HG03064 (cell line): ENCODE results near the gene CDKN1C.

ENCODE experiments used
- ATAC-seq: cut with Tn5 transposase; IDR thresholded peaks from one replicate; pipeline ENCODE4 v1.9.1; 2021; ENCODE audit warnings: low read depth; ENCODE audit not compliant: unreplicated experiment

The CDKN1C gene

GRCh38 chr11:2890466-2891294 lies 5.1 kb upstream of the CDKN1C start:
- no peak for ATAC-seq

- no peak for ATAC-seq
Measured at GRCh38 chr11:2889362-2890273, 4.0 kb upstream of the CDKN1C start.

- no peak for ATAC-seq
Measured at GRCh38 chr11:2888266-2888968, 2.8 kb upstream of the CDKN1C start.

- no peak for ATAC-seq
Measured at GRCh38 chr11:2887515-2888195, 2.1 kb upstream of the CDKN1C start.

GRCh38 chr11:2886936-2887335 lies 1.4 kb upstream of the CDKN1C start:
- no peak for ATAC-seq

GRCh38 chr11:2886191-2886894 lies 768 bp upstream of the CDKN1C start:
- ATAC-seq: peak; percentile 9

- peak; percentile 20 for ATAC-seq
Measured at GRCh38 chr11:2885017-2885677, 428 bp downstream of the CDKN1C start.

GRCh38 chr11:2883979-2884815 lies 1.4 kb downstream of the CDKN1C start:
- ATAC-seq: no peak

GRCh38 chr11:2883640-2883978 lies 2.0 kb downstream of the CDKN1C start:
- ATAC-seq: no peak

- ATAC-seq: no peak
Measured at GRCh38 chr11:2882396-2883110, 3.0 kb downstream of the CDKN1C start.

- ATAC-seq: no peak
Measured at GRCh38 chr11:2881981-2882375, 3.6 kb downstream of the CDKN1C start.

GRCh38 chr11:2881076-2881980 lies 4.2 kb downstream of the CDKN1C start:
- ATAC-seq: no peak

- ATAC-seq: no peak
Measured at GRCh38 chr11:2880646-2881045, 4.9 kb downstream of the CDKN1C start.

- ATAC-seq: no peak
Measured at GRCh38 chr11:2878782-2879181, 6.8 kb downstream of the CDKN1C start.

- no peak for ATAC-seq
Measured at GRCh38 chr11:2877474-2877873, 8.1 kb downstream of the CDKN1C start.

GRCh38 chr11:2874963-2875362 lies 10.6 kb downstream of the CDKN1C start:
- ATAC-seq: no peak
